GM12801 (cell line): ENCODE data around the gene MTREX.

Experiments used
- TF ChIP-seq, protein P1 (sequence below): IDR thresholded peaks from one replicate; pipeline ENCODE4 v1.5.1; 2011; ENCODE audit warnings: control low read depth; ENCODE audit not compliant: insufficient read length; ENCODE audit errors: extremely low read depth

MTREX gene

DNA sequence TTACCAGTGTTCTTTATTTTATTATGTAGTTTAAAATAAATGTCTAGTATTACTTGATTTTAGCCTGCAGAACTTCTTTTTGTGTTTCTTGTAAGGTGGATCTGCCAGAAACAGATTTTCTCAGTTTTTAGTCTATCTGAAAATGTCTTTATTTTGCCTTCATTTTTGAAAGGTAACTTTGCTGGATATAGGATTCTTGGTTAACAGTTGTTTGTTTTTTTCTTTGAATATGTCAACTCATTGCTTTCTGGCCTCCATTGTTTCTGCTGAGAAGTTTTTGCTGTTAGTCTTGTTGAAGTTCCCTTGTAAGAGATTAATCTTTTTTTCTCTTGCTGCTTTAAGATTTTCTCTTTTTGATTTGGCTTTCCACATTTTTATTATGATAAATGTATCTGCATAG, 75.5 kb downstream of the MTREX start:
- TF ChIP-seq, protein P1, sequence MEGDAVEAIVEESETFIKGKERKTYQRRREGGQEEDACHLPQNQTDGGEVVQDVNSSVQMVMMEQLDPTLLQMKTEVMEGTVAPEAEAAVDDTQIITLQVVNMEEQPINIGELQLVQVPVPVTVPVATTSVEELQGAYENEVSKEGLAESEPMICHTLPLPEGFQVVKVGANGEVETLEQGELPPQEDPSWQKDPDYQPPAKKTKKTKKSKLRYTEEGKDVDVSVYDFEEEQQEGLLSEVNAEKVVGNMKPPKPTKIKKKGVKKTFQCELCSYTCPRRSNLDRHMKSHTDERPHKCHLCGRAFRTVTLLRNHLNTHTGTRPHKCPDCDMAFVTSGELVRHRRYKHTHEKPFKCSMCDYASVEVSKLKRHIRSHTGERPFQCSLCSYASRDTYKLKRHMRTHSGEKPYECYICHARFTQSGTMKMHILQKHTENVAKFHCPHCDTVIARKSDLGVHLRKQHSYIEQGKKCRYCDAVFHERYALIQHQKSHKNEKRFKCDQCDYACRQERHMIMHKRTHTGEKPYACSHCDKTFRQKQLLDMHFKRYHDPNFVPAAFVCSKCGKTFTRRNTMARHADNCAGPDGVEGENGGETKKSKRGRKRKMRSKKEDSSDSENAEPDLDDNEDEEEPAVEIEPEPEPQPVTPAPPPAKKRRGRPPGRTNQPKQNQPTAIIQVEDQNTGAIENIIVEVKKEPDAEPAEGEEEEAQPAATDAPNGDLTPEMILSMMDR: no peak

DNA sequence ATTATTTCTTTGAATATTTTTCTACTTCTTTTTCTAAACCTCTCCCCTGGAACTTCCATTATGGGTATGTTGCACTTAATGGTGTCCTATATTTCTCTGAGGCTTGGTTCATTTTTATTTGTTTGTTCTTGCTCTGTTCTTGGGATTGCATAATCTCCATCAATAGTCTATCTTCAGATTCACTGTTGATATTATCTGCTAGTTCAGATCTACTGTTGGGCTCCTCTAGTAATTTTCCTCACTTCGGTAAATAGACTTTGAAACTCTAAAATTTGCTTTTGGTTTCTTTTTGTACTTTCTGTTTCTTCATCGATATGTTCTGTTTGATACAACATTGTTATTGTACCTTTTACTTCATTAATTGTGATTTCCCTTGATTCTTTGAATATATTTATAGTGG, 76.3 kb downstream of the MTREX start:
- TF ChIP-seq, protein P1: no peak

GRCh38 chr5:55385227-55385626, 77.4 kb downstream of the MTREX start:
- TF ChIP-seq, protein P1: no peak

DNA sequence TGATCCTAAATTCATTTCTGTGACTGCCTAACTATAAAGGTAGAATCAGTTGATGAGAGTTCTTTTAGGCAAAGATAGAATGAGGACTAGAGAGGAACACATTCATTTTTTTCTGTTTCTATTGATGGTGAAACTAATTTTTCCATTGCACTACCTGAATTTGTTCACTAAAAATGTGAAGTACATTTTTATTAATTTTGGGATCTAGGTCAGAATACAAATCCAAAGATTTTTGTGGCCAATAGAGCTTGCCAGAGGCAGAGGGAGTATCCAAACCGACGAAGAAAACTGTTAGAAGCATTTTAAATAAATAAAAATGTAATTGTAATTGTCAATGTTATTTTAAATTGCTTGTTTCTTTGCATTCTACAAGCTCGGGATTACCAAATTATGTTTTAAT, 78.1 kb downstream of the MTREX start:
- TF ChIP-seq, protein P1: no peak

DNA sequence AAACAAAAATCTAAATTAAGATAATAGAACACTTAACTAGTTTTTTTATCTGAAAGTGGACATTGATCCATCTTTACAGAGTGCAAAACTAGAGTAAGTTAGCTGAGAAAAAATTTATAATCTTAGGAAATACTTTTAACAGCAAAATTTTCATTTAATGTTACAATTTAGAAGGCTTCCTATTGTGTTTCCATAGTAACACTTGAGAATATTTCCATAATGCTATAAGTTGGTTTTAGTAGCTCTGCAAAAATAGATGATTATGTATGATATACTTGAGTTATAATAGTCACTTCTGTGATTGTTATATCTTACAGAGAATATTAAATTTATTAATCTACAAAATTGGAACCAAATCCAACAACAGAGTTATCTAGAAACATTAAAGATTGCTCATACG, 78.6 kb downstream of the MTREX start:
- TF ChIP-seq, protein P1: no peak

GRCh38 chr5:55387865-55388264, 80.1 kb downstream of the MTREX start:
- TF ChIP-seq, protein P1: no peak

DNA sequence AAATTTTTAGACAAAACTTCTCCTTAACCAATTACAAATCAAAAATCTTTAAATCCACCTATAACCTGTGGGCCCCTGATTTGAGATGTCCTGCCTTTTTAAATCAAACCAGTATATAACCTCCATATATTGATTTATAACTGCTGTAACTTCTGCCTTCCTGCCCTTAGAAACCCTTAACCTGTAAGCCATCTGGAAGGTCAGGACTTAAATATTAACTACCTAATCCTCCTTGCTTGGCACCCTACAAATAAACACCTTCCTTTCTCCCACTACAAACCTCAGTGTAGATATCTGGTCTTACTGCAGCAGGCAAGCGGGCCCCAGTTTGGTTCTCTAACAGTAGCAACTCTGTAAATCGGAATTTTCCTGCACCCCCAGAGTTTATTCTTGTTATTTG, 83.9 kb downstream of the MTREX start:
- TF ChIP-seq, protein P1: no peak

DNA sequence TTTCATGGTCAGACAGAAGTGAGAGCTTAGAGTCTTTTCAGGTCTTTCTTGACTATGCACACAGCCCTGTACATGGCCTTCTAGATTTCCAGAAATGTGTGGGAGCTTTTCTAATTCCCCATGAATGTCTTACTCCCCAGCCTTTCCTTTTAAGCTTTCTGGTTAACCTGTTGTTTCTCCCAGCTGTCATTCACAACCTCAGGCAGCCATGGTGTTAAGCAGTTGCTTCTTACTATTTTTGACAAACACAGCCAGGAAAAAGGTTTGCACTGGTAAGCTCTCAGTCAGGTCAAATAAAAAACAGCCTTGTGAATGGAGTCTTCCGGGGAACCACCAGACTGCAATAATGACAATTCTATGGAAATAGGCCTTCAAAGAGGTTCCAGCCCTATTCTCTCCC, 84.9 kb downstream of the MTREX start:
- TF ChIP-seq, protein P1: no peak
